Natural killer cell (primary cell): ENCODE results near the gene CDC42BPG. TPM values are rescaled to one million over a fixed set of nuclear protein-coding genes. Genes with fewer than 3 reads are reported as not detected.

Source experiments
- ATAC-seq, 3 donors: fragments of 150-1000 bp in 2 of 3; fragments of 200-7000 bp in 1 of 3; cut with Tn5 transposase; 1 replicate in 1 of 3; 2 replicates in 2 of 3; pipeline ENCODE4 v1.10.0; 2021; ENCODE audit warnings: mild to moderate bottlenecking in 2 of 3, moderate library complexity in 2 of 3
- DNase-seq, 2 donors: peaks; one replicate each; pipeline versions ENCODE4 v3.0.0 to v3.0.0-alpha.2; 2013 to 2021; ENCODE audit warnings: mixed read lengths in 1 of 2
- H3K27ac ChIP-seq: one replicate; pipeline ENCODE4 v1.5.1; 2013; ENCODE audit warnings: mild to moderate bottlenecking, low read length
- H3K27me3 ChIP-seq: one replicate; pipeline ENCODE4 v1.6.1; 2013; ENCODE audit warnings: low read length; ENCODE audit not compliant: control insufficient read depth, insufficient read depth
- H3K36me3 ChIP-seq: one replicate; pipeline ENCODE4 v1.6.1; 2013; ENCODE audit warnings: low read length; ENCODE audit not compliant: control insufficient read depth, insufficient read depth
- H3K4me1 ChIP-seq: one replicate; pipeline ENCODE4 v1.6.1; 2013; ENCODE audit warnings: low read length; ENCODE audit not compliant: control insufficient read depth, insufficient read depth
- H3K4me3 ChIP-seq: one replicate; pipeline ENCODE4 v1.5.1; 2013; ENCODE audit warnings: low read length
- H3K9me3 ChIP-seq: one replicate; pipeline ENCODE4 v1.6.1; 2013; ENCODE audit warnings: low read length; ENCODE audit not compliant: control insufficient read depth, insufficient read depth
- H3K27ac Mint-ChIP-seq, 2 donors: one replicate each; pipeline ENCODE4 v1.8.0; 2022; ENCODE audit warnings: mild to moderate bottlenecking in 2 of 2, mixed read lengths in 2 of 2, moderate library complexity in 1 of 2
- H3K27me3 Mint-ChIP-seq, 2 donors: one replicate each; pipeline ENCODE4 v1.8.0; 2022; ENCODE audit warnings: low read depth in 2 of 2, mixed read lengths in 2 of 2
- H3K36me3 Mint-ChIP-seq: one replicate; pipeline ENCODE4 v1.8.0; 2022; ENCODE audit warnings: mixed read lengths
- H3K4me1 Mint-ChIP-seq, 2 donors: one replicate each; pipeline ENCODE4 v1.8.0; 2022; ENCODE audit warnings: mixed read lengths in 2 of 2
- H3K4me3 Mint-ChIP-seq: one replicate; pipeline ENCODE4 v1.8.0; 2022; ENCODE audit warnings: mild to moderate bottlenecking, moderate library complexity, mixed read lengths
- H3K9me3 Mint-ChIP-seq, 2 donors: one replicate each; pipeline ENCODE4 v1.8.0; 2022; ENCODE audit warnings: mixed read lengths in 2 of 2
- CTCF ChIP-seq: fragments of 200-600 bp; IDR thresholded peaks from one replicate; pipeline ENCODE4 v1.8.0; 2022; ENCODE audit warnings: antibody characterized with exemption
- WGBS: methylation state at CpG from one replicate; pipeline ENCODE4 v1.1.7; 2013; ENCODE audit warnings: missing lambda C conversion rate; ENCODE audit not compliant: insufficient coverage; 5-methylcytosine and 5-hydroxymethylcytosine counted together
- intact Hi-C: fragments of 100-400 bp; cut with micrococcal nuclease; formaldehyde crosslinking; loops from one replicate; pipeline ENCODE4 v1.14.2; 2022
- total RNA-seq, 4 donors: library from RNA; stranded (reverse); fragments of 120-200 nt in 1 of 4; gene quantifications; one replicate each; pipeline versions ENCODE4 v1.2.3 to v1.2.4, GENCODE V29; 2013 to 2022

The CDC42BPG gene
- total RNA-seq, 3 donors from 2014 or later (not counting 1 experiment from before 2014, with no cell fraction given), result 8.2 to 12.7 (median 10.7) TPM

GRCh38 chr11:64796757-64797541, 47.5 kb downstream of the CDC42BPG start:
- Mint-ChIP-seq H3K27ac (no peak overlapping the region), H3K4me1 (peaks cover 10 to 11% of the 10 kb centered on the region in 2 donors), H3K36me3 (no peaks in the 10 kb centered on the region), H3K27me3 (no peaks in the 10 kb centered on the region), H3K9me3 (no peaks in the 10 kb centered on the region), H3K4me3 (no peak overlapping the region)
- DNase-seq, result no peak
- Histone ChIP-seq H3K9me3 (no peaks in the 10 kb centered on the region), H3K4me3 (no peak overlapping the region), H3K27ac (no peak overlapping the region), H3K27me3 (no peaks in the 10 kb centered on the region), H3K4me1 (peaks cover 22% of the 10 kb centered on the region), H3K36me3 (peaks cover 22% of the 10 kb centered on the region)
- TF ChIP-seq CTCF, result no peak
- ATAC-seq, result no peak
- 84% methylated on average over 16 of the region's 19 CpGs for WGBS
- intact Hi-C loops, result no loop called here

- peaks cover 10% of the 10 kb centered on the region in 2 donors for H3K4me1 Mint-ChIP-seq
- no peak for ATAC-seq
- no peaks in the 10 kb centered on the region for H3K9me3 Mint-ChIP-seq
- no peak overlapping the region for H3K27ac Mint-ChIP-seq
- no peak overlapping the region for H3K4me3 ChIP-seq
- intact Hi-C loops, result no loop called here
- no peak for TF ChIP-seq CTCF
- no peaks in the 10 kb centered on the region for H3K27me3 Mint-ChIP-seq
- H3K27ac ChIP-seq, result no peak overlapping the region
- no peaks in the 10 kb centered on the region for H3K9me3 ChIP-seq
- H3K27me3 ChIP-seq, result no peaks in the 10 kb centered on the region
- H3K4me1 ChIP-seq, result peaks cover 14% of the 10 kb centered on the region
- H3K36me3 Mint-ChIP-seq, result no peaks in the 10 kb centered on the region
- no peak for DNase-seq
- peaks cover 22% of the 10 kb centered on the region for H3K36me3 ChIP-seq
- H3K4me3 Mint-ChIP-seq, result no peak overlapping the region
- WGBS, result 73% methylated on average over 17 of the region's 19 CpGs
Measured at GRCh38 chr11:64796047-64796756, 48.3 kb downstream of the CDC42BPG start.

- Mint-ChIP-seq H3K4me3 (no peak overlapping the region), H3K27me3 (no peaks in the 10 kb centered on the region), H3K36me3 (no peaks in the 10 kb centered on the region), H3K27ac (peak overlapping the region in 1 of 2 donors; percentile 31), H3K9me3 (no peaks in the 10 kb centered on the region), H3K4me1 (peaks cover 6 to 10% of the 10 kb centered on the region in 2 donors)
- 97% methylated on average over 10 of the region's 10 CpGs for WGBS
- ATAC-seq, result no peak
- Histone ChIP-seq H3K4me3 (no peak overlapping the region), H3K4me1 (no peaks in the 10 kb centered on the region), H3K9me3 (no peaks in the 10 kb centered on the region), H3K36me3 (peaks cover 28% of the 10 kb centered on the region), H3K27me3 (no peaks in the 10 kb centered on the region), H3K27ac (no peak overlapping the region)
- intact Hi-C loops, result no loop called here
- DNase-seq, result no peak
- TF ChIP-seq CTCF, result no peak
Measured at GRCh38 chr11:64794526-64794925, 49.9 kb downstream of the CDC42BPG start.
